GM19438 (cell line): Measurements from ENCODE around the gene POU4F1.
A peak's percentile ranks its signal among the peaks of the same experiment; 100 is the strongest.

Experiments used
- ATAC-seq: cut with Tn5 transposase; IDR thresholded peaks from one replicate; pipeline ENCODE4 v1.9.1; 2021; ENCODE audit warnings: low read depth; ENCODE audit not compliant: unreplicated experiment

POU4F1 gene

GRCh38 chr13:78607409-78608251, 4.3 kb upstream of the POU4F1 start:
- no peak for ATAC-seq

- no peak for ATAC-seq
Measured at GRCh38 chr13:78606471-78607408, 3.4 kb upstream of the POU4F1 start.

GRCh38 chr13:78604782-78605611, 1.6 kb upstream of the POU4F1 start:
- no peak for ATAC-seq

- peak; percentile 27 for ATAC-seq
Measured at GRCh38 chr13:78602561-78603239, 652 bp downstream of the POU4F1 start.

- no peak for ATAC-seq
Measured at GRCh38 chr13:78601874-78602560, 1.3 kb downstream of the POU4F1 start.

- no peak for ATAC-seq
Measured at GRCh38 chr13:78601124-78601873, 2.1 kb downstream of the POU4F1 start.

- ATAC-seq: no peak
Measured at GRCh38 chr13:78600280-78600883, 3.0 kb downstream of the POU4F1 start.

- ATAC-seq: no peak
Measured at GRCh38 chr13:78599645-78600279, 3.6 kb downstream of the POU4F1 start.

GRCh38 chr13:78598966-78599644, 4.2 kb downstream of the POU4F1 start:
- ATAC-seq: no peak

GRCh38 chr13:78598116-78598781, 5.1 kb downstream of the POU4F1 start:
- no peak for ATAC-seq

GRCh38 chr13:78597602-78597932, 5.8 kb downstream of the POU4F1 start:
- no peak for ATAC-seq

- ATAC-seq: no peak
Measured at GRCh38 chr13:78596736-78597601, 6.4 kb downstream of the POU4F1 start.

GRCh38 chr13:78596399-78596735, 7.0 kb downstream of the POU4F1 start:
- peak; percentile 18 for ATAC-seq

- ATAC-seq: peak; percentile 80
Measured at GRCh38 chr13:78595495-78596398, 7.6 kb downstream of the POU4F1 start.

GRCh38 chr13:78594456-78594975, 8.8 kb downstream of the POU4F1 start:
- ATAC-seq: no peak
